Measurements from ENCODE around the gene SLC10A3. TPM values are rescaled to one million over a fixed set of nuclear protein-coding genes. Genes with fewer than 3 reads are reported as not detected.

The SLC10A3 gene, protein sequence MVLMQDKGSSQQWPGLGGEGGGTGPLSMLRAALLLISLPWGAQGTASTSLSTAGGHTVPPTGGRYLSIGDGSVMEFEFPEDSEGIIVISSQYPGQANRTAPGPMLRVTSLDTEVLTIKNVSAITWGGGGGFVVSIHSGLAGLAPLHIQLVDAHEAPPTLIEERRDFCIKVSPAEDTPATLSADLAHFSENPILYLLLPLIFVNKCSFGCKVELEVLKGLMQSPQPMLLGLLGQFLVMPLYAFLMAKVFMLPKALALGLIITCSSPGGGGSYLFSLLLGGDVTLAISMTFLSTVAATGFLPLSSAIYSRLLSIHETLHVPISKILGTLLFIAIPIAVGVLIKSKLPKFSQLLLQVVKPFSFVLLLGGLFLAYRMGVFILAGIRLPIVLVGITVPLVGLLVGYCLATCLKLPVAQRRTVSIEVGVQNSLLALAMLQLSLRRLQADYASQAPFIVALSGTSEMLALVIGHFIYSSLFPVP
- total RNA-seq: 37.0 and 46.7 TPM in 2 replicates

DNA sequence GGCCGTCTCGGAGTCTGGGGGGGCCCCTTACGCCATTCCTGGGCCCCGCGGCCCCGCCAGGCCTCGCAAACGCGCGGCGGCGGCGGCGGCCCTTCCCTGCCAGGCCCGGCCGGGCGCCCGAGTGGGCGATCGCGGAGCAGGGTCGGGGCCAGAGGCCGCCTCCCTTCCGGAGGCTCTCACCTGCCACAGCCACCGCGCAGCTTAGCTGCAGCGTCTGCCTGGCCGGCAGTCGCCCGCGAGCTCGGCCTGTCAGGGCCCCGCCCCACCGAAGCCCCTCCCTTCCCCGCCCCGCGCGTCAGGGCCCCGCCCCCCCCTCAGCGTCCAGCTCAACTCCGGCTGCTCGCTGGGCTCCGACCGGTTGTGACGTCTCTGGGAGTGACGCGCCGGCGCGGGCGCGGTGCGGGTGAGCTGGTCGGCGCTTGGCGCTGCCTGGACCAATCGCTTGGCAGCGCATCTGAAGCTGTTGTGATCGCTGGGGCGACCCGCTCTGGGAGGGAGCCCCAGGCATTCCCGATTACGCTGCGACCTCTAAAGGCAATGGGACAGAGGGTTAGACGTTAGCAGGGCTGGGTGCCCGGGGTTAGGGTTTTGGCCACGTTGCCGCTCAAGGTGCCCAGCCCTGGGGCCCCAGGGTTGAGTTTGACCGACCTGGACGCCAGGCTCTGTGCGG is at the start of gene SLC10A3:
Gene SLC10A3 (minus strand): TSS at position 216 of the 670 bp plus-strand sequence. CDS start 1,689 bp downstream, outside the sequence.

DNA sequence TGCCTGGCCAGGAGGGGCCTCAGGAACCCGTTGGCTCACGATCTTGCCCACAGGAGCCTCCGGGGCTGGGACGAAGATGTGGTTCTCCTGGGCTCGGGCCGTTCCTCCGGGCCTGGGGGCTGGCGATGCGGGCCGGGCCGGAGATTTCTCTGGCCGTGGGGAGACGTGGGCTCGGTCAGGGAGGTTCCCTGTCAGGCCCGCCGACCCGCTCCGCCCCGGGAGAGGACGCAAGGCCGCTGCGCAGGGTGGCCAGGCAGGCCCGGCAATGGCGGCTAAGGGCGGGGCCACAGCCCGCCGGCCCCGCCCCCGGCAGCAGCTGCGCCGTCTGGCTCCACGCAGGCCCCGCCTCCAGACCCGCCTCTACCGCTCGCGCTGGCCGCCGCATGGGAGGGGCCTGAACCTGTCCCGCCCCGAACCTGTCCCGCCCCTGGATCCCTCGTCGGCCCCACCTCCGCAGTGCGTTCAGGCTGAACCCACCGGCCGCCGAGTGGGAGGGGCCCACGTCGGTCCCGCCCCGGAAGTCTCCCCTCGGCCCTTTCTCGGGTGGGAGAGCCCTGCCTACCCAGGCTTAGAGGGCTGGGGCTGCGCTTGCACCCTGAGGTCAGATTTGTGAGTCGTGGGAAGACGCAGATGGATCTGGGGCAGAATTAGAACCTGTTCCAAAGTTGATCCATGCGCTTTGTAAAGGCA is 25.7 kb upstream of the SLC10A3 start, which contains the start of gene FAM3A:
Gene FAM3A (minus strand): TSS at position 267 of the 690 bp plus-strand sequence. CDS start 460 bp downstream, outside the sequence.

DNA sequence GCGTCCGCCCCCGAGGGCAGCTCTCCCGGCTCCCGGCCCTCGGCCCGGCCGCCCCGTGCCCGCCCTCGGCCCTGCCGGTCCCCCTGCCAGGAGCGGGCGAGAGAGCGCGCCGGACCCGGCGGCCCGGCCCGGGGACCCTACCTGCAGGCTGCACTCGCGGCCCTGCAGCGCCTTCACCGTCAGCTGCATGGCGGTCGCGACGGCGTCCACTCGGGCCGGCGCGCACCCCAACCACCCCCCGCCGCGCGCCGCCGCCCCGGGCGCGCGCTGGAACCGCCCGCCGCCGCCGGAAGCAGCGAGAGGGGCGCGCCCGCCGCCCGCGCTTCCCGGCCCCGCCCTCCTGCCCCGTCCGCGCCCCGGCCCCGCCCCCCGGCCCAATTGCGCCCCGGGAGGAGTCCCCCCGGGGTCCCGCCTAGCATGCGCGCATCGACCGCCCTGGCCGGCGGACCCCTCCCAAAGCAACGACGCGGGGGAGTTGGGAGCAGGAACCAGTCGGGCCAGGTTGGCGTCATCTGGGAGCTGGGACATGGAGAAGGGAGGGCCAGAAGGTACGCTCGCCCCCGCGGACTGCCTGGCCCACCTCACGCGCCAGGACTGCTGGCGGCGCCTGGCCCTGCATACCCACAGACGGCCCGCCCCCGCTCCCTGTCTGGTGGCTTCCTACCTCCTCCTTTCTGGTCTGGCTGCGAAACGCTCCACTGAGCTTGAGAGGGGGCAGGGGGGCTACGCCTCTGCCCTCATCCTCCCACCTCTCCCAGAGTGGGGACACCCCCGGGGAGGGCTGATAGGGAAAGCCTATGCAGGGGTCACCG is 3.8 kb downstream of the SLC10A3 start, which contains the start of gene UBL4A:
Gene UBL4A (minus strand): TSS at position 220 of the 812 bp plus-strand sequence. CDS start 31 bp downstream, at position 189.

DNA sequence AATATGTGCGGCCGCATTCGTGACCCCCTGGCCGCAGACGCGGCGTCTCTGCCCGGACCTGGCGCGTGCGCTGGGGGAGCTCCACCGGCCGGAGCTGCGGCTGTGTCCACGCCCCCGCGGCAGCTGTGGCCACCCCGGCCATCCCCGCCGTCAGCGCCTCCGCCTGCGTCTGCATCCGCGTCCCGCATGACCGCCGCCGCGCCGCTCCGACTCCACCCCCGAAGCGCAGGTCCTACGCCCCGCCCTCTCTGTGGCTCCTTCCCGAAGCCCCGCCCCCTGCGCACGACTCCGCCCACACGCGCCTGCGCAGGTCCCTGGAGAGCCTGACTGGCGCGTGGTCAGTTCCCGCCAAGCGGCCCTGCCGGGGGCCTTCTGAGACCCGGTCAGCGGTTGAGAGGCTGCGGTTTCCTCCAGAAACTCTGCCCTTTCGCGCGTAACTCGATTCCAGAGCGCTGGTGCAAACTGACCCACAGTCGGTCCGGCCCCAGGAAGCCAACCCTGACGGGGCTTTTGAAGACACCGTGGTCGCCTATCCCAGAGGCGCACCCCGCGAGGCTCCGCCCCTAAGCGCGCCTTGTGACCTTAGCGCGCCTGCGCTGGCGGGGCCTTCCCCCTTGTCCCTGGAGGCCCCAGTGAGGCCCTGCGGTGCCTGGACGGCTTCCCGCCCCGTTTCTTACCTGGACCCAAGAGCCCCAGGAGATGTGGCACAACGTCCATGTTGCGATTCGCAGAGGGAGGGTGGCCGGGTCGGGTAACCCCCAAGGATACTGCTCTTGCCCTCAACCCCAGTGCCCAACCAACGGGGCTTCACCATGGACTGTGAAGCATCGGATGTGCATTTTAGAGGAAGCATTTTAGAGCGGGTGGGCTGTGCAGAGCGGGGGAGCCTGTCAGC is 11.5 kb downstream of the SLC10A3 start, which contains the start of gene LAGE3:
Gene LAGE3 (minus strand): TSS at position 554 of the 895 bp plus-strand sequence. CDS start 366 bp downstream, at position 188.

DNA sequence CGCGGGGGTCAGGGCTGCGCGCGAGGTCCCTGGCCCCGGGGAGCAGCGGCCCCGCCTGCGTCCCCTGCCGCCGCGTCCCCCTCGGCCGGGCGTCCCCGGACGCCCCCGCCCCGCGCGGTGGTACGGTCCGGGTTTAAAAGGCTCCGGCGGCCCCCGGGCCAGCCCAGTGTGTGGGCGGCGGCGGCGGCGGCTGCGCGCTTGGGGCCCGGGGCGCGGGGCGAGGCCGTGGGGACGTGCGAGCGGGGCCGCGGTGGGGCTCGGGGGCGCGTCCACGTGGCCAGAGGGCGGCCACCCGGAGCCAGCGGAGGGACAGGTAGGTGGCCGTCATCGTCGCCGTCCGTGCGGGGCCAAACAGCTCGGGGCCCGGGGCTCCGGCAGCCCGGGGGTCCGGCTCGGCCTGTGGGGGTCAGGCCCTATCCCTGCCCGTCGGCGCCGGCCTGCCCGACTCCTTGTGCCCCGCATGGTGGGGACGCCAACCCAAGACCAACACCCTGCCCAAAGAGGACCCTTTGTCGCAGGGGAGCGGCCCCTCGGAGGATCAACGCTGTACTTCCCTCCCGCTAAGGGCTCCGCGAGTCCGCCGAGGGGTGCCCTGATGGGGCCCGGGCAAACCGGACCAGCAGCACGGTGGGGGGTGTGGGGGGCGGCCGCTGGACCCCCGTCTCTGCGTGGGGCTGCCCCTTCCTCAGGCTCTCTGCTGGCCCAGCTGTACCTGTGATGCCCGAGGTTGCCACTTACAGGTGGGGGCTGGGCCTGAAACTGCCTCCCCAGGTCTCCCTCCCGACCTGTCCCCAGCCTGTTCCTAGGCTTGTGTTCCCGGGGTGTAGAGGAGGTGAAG is 32.1 kb downstream of the SLC10A3 start, which contains the start of gene PLXNA3:
Gene PLXNA3 (plus strand): TSS at position 166 of the 838 bp plus-strand sequence. CDS start 1,903 bp downstream, outside the sequence.

DNA sequence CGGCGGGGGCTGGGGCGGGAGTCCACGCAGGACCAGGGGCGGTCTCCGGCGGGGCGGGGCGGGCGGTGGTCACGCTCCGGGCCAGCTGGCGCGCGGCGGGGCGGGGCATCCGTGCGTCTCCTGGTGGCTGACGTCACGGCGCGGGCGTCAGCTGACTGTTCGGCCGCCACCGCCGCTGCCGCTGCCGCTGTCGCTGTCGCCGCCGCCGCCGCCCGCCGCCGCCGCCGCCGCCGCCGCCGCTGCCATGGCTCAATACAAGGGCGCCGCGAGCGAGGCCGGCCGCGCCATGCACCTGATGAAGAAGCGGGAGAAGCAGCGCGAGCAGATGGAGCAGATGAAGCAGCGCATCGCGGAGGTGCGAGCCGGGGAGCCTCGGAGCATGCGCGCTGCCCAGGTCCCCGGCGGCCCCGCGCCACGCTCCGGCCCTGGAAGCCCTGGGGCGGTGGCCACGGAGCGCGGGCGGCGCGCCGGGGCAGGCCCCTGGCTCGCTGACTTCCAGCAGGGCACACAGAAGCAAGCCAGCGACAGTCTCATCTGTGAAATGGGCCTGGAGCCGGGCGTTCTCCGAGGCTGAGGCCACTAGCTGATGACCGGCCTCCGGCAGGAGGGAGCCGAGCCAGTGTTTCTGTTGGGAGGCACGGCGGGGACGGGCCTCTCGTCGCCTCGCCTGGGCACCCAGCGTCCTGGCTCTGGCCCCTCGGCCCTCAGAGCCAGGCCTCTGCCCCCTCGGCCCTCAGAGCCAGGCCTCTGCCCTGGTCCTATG is 46.3 kb downstream of the SLC10A3 start, which contains the start of gene FAM50A:
Gene FAM50A (plus strand): TSS at position 150 of the 763 bp plus-strand sequence. CDS start 95 bp downstream, at position 245.

Other genes with a start within 250 kb of the SLC10A3 start
- not detected in 2 replicates for gene OPN1MW3, start 233.0 kb downstream of the SLC10A3 start, total RNA-seq
- gene TEX28, start 195.5 kb downstream of the SLC10A3 start, total RNA-seq: not detected in 2 replicates
- gene TKTL1, start 194.8 kb downstream of the SLC10A3 start, total RNA-seq: not detected in 2 replicates
- 3,803 and 5,191 TPM in 2 replicates for gene FLNA, start 116.0 kb downstream of the SLC10A3 start, total RNA-seq
- 22.8 and 26.8 TPM in 2 replicates for gene EMD, start 111.3 kb downstream of the SLC10A3 start, total RNA-seq
- gene RPL10, start 92.3 kb downstream of the SLC10A3 start, total RNA-seq: 2,018 and 2,028 TPM in 2 replicates
- gene DNASE1L1, start 81.4 kb downstream of the SLC10A3 start, total RNA-seq: 98.5 and 178 TPM in 2 replicates
- gene TAFAZZIN, start 79.1 kb downstream of the SLC10A3 start, total RNA-seq: 15.4 and 26.4 TPM in 2 replicates
- 145 and 172 TPM in 2 replicates for gene ATP6AP1, start 62.0 kb downstream of the SLC10A3 start, total RNA-seq
- gene GDI1, start 53.5 kb downstream of the SLC10A3 start, total RNA-seq: 96.4 and 118 TPM in 2 replicates
- 59.5 and 85.8 TPM in 2 replicates for gene FAM50A, start 46.5 kb downstream of the SLC10A3 start, total RNA-seq
- gene PLXNA3, start 32.3 kb downstream of the SLC10A3 start, total RNA-seq: 58.3 and 68.4 TPM in 2 replicates
- gene LAGE3, start 11.3 kb downstream of the SLC10A3 start, total RNA-seq: 16.6 and 20.3 TPM in 2 replicates
- gene UBL4A, start 4.0 kb downstream of the SLC10A3 start, total RNA-seq: 40.3 and 61.6 TPM in 2 replicates
- 43.3 and 52.2 TPM in 2 replicates for gene FAM3A, start 25.6 kb upstream of the SLC10A3 start, total RNA-seq
- gene G6PD, start 56.2 kb upstream of the SLC10A3 start, total RNA-seq: 109 and 142 TPM in 2 replicates
- gene IKBKG, start 57.0 kb upstream of the SLC10A3 start, total RNA-seq: 12.3 and 16.7 TPM in 2 replicates
- gene CTAG1A, start 94.5 kb upstream of the SLC10A3 start, total RNA-seq: not detected in 2 replicates
- gene CTAG1B, start 128.7 kb upstream of the SLC10A3 start, total RNA-seq: not detected in 2 replicates
- gene CTAG2, start 162.9 kb upstream of the SLC10A3 start, total RNA-seq: not detected in 2 replicates

All from smooth muscle cell of the pulmonary artery (primary cell).